Bronchial epithelial cell (primary cell): ENCODE data around the gene B4GAT1. TPM values are rescaled to one million over a fixed set of nuclear protein-coding genes. Genes with fewer than 3 reads are reported as not detected.

Experiments used
- DNase-seq: peaks from one replicate; pipeline ENCODE4 v3.0.0-alpha.2; 2010; ENCODE audit warnings: low read depth
- FAIRE-seq: peaks from 2 replicates; lab custom pipeline; 2011; peaks lifted over from hg19 to GRCh38; lab: Jason Lieb, UNC
- H3K27me3 ChIP-seq: 2 replicates; pipeline ENCODE4 v1.5.1; 2011; ENCODE audit warnings: low read length; ENCODE audit not compliant: control insufficient read depth, insufficient read depth
- H3K36me3 ChIP-seq: 2 replicates; pipeline ENCODE4 v1.5.1; 2011; ENCODE audit warnings: low read length; ENCODE audit not compliant: control insufficient read depth, insufficient read depth
- H3K4me3 ChIP-seq: 2 replicates; pipeline ENCODE4 v1.5.1; 2011; ENCODE audit warnings: mild to moderate bottlenecking, low read depth, low read length, control low read depth
- total RNA-seq: library from RNA; depleted of rRNA; stranded (reverse); fragments of >200 nt; gene quantifications from 2 replicates; pipeline ENCODE4 v1.2.1, GENCODE V29; 2014
- TF ChIP-seq, protein P1 (sequence below): IDR thresholded peaks from 2 replicates; pipeline ENCODE4 v1.5.1; 2011; ENCODE audit warnings: mild to moderate bottlenecking, moderate library complexity, low read length, control low read depth, inconsistent platforms; ENCODE audit not compliant: insufficient read depth, severe bottlenecking

Gene B4GAT1
- total RNA-seq, 1 donor from 2014 or later: 10.8 TPM

DNA sequence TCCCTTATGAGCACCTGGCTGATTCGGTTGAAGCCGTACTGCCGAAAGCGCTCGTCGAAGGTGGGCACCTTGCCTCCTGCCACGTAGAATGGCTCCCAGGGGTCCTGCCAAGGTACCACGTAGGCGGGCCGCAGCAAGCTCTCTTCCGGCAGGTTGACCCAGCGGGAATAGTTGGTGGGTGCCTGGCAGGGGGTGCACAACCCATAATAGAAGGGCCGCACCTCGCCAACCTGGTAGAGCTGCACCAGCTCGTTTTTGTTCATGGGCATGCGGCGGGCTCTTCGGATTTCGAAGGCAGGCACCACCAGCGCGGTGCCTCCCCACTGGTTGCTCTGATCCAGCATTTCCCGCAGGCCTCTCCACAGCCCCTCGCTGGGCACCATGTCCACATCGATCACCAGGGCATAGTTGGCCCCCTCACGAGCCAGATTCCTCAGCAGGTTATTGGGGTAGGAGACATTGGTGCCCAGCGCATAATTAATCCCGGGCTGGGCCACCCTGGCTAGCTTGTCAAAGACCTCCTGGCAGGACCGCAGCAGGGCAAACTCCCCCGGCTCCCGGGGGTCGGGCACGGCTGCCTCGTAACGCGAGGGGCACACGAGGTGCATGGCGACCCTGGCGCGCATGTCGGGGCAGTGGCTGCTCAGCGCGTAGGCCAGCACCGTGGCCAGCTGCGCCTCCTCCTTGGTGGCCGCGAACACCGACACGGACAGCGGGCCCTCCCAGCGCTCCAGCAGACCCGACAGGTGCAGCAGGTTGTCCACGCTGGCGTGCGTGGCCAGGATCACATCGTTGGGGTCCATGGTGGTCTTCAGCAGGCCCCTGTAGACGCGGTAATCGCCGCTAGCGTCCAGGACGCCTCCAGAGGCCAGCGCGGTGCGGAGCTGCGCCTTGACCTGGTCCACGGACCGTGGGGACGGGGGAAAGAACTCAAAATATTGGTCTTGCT is 679 bp downstream of the B4GAT1 start:
- Histone ChIP-seq H3K4me3 (peak overlapping the region; percentile 71), H3K27me3 (no peaks in the 10 kb centered on the region), H3K36me3 (peaks cover 6% of the 10 kb centered on the region)
- FAIRE-seq (no peak), DNase-seq (no peak)
- TF ChIP-seq, protein P1, sequence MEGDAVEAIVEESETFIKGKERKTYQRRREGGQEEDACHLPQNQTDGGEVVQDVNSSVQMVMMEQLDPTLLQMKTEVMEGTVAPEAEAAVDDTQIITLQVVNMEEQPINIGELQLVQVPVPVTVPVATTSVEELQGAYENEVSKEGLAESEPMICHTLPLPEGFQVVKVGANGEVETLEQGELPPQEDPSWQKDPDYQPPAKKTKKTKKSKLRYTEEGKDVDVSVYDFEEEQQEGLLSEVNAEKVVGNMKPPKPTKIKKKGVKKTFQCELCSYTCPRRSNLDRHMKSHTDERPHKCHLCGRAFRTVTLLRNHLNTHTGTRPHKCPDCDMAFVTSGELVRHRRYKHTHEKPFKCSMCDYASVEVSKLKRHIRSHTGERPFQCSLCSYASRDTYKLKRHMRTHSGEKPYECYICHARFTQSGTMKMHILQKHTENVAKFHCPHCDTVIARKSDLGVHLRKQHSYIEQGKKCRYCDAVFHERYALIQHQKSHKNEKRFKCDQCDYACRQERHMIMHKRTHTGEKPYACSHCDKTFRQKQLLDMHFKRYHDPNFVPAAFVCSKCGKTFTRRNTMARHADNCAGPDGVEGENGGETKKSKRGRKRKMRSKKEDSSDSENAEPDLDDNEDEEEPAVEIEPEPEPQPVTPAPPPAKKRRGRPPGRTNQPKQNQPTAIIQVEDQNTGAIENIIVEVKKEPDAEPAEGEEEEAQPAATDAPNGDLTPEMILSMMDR: no peak

DNA sequence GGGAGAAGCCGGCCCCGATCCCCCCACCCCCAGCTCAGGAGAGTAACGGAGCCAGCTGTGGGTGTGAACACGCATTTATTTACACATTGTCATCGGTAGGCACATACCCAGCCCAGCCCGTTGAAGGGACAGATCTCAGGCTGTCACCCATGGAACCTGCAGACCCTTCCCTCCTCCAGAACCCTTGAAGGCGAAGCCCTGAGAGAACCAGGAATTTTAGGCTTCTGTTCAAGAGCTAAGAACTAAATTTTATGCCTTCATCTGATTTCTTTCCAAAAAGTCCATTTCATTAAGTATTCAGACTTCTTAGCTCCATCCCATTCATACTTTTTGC is 2.1 kb downstream of the B4GAT1 start:
- no peak for DNase-seq
- TF ChIP-seq, protein P1: no peak
- H3K27me3 ChIP-seq: no peaks in the 10 kb centered on the region
- H3K36me3 ChIP-seq: peaks cover 19% of the 10 kb centered on the region
- peak overlapping the region; percentile 93 for H3K4me3 ChIP-seq
- no peak for FAIRE-seq

DNA sequence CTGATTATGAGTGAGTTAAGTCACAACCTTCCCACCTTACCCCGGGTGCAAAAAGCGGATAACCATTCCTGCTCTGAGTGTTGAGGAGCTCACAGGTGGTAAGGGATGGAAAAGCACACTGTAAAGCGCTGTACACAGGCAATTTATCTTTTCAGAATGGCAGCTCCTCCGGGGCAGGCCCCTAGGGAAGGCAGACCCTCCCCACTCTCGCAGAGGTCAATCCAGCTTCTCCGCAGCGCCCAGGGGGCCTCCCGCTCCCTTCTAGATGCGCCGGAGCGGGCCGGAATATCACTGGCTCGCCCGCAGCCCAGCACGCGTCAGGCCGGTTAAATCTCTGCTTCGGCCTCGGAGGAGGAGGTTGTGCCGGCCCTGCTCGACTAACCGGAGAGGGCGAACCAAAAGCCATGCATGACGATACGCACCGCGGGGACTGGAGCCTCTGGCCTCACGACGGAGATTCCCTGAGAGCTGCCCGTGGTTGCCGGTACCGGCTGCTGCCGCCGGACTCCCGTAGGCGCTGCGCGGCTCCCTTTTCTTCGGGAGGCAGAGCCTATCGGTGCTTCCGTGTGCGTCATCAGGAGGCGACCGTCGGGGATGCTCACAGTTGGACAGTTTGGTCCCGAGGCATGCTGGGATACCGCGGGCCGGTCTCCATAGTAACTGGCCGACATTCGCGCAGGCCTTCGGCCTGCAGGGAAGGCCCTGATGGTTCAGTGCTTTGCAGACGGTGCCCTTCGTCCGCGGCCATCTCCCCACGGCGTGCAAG is 2.7 kb downstream of the B4GAT1 start, which contains the start of gene BRMS1:
Gene BRMS1 (minus strand): TSS at position 555 of the 766 bp plus-strand sequence. CDS start 2,870 bp downstream, outside the sequence.
- DNase-seq (peak; percentile 93), FAIRE-seq (no peak)
- H3K4me3 ChIP-seq: peak within 1 kb of the TSS; percentile 93

DNA sequence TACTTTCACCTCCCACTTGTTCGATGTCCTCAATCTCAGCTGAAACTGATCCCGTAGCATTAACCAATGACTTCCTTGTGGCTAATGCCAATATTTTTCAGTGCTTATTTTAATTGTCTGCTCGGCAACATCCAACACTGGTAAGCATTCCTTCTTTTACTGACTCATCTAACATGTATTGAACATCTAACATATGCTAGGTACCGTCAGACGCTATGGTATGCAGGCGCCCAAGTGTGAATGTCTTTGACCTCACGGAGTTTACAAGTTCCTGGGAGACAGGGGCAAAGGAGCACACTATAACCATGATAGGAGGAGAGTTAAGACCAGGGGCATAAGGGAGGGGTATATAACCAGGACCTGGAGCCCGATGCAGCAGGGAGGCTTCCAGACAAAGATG is 4.3 kb downstream of the B4GAT1 start:
- Histone ChIP-seq H3K4me3 (no peak overlapping the region), H3K27me3 (no peaks in the 10 kb centered on the region), H3K36me3 (peaks cover 26% of the 10 kb centered on the region)
- DNase-seq (no peak), FAIRE-seq (no peak)
- TF ChIP-seq, protein P1: no peak

More for the DNA sequence above, 2.7 kb downstream of the B4GAT1 start, which contains the start of gene BRMS1:
- H3K36me3 ChIP-seq: peaks cover 21% of the 10 kb centered on the region
- no peaks in the 10 kb centered on the region for H3K27me3 ChIP-seq
- TF ChIP-seq, protein P1: peak; percentile 25

DNA sequence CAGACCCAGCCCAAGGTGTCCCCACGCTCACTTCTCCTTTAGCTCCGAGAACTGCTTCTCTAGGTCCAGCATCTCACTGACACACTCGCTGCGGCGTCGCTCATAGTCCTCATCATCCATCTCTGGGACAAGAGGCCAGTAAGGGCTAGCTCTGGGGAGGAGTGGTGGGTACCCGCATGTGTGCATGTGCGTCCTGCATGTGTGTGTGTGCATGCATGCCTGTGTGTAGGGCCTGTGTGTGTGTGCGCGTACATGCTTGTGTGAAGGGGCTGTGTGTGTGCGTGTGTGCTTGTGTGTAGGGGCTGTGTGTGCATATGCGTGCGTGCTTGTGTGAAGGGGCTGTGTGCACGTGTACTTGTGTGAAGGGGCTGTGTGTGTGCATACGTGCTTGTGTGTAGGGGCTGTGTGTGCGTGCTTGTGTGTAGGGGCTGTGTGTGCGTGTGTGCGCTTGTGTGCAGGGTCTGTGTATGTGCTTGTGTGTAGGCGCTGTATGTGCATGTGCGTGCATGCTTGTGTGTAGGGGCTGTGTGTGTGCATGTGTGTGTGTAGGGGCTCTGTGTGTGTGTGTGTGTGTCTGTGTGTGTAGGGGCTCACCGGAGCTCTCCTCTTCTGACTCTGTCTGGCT is 5.8 kb downstream of the B4GAT1 start:
- H3K27me3 ChIP-seq: no peaks in the 10 kb centered on the region
- no peak overlapping the region for H3K4me3 ChIP-seq
- FAIRE-seq (no peak), DNase-seq (no peak)
- TF ChIP-seq, protein P1: no peak
- peaks cover 26% of the 10 kb centered on the region for H3K36me3 ChIP-seq
